ENCODE data around the gene IFT52. TPM values are rescaled to one million over a fixed set of nuclear protein-coding genes. Genes with fewer than 3 reads are reported as not detected.
A peak's percentile ranks its signal among the peaks of the same experiment; 100 is the strongest.
"Not testable (repeated sequence)": the region's sequence is repeated elsewhere in the genome, so short reads cannot be mapped to it uniquely, and the experiment has no call there.

IFT52 gene
- total RNA-seq, 2 donors from 2014 or later: 26.7 to 30.1 TPM

DNA sequence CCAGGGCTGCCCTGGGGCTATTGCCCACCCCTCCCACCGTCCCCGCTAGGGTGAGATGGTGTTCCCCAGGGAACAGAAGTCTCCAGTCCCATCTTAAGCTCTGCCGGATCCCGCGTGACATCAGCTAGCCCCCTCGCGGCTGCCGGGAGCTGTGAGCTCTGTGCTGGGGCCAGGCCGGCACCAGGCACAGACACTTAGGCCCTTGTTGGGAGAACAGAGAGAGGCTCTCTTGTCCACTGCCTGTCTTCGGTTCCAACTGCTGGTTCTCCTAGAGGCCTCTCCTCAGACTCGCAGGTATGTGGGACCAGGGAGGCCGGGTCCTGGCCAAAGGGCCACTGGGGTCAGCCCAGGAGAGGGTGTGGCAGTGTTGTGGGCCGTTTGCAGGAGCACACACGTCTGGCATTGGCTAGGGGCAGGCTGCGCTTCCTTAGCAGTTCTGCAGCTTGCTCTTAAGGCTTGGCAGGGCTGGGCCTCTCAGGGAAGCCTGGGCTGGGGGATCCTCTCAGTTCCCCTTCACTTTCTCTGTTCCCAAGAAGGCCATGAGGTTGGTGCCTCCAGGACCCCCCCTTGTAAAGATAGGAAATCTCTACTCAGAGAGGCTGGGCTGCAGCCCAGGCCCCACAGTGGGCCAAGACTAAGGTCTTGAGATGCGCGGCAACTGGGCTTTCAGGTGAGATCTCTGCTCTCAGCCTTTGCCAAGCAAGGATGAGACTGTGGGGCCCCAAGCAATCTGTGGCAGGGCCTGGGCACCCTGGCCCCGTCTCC is 25.6 kb upstream of the IFT52 start:
- DNase-seq (ENCODE audit: low spot score): peak; percentile 72
- intact Hi-C loops (cut with DNase I): no loop called here

DNA sequence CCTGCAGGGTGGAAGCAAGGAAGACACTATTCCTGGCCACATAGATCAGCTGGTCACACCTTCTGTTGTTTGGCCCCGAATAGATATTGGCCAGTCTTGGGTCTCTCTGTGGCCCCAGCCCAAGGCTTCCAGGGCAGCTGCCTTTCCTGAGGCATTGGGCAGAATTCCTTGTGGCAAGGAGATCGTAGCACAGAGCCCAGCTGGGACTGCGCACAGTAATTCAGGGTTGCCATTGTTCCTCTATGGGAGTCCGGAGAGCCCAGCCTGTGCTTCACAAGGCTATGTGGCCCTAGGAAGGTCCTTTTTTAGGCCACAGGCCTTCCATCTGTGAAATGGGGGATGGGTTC is 25.0 kb upstream of the IFT52 start:
- intact Hi-C loops (cut with DNase I): no loop called here
- peak; percentile 20 for DNase-seq (ENCODE audit: low spot score)

DNA sequence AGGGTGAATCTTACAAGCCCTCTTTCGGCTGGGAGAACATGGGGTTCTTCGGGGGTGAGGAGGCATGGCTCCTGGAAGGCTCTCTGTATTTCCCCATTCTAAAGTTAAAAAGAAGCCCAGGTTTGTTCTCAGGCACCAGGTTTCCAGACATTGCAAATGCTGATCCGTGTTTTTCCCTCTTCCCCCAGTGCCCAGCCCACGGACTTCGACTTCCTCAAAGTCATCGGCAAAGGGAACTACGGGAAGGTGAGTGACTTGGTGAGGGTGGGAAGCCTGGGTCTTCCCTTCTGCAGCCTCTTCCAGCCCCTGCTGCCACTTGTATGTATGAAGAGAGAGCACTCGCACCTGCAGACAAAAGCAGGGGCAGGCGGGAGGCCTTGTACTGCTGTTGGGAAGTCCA is 23.3 kb upstream of the IFT52 start:
- intact Hi-C loops (cut with DNase I): no loop called here
- peak; percentile 22 for DNase-seq (ENCODE audit: low spot score)

DNA sequence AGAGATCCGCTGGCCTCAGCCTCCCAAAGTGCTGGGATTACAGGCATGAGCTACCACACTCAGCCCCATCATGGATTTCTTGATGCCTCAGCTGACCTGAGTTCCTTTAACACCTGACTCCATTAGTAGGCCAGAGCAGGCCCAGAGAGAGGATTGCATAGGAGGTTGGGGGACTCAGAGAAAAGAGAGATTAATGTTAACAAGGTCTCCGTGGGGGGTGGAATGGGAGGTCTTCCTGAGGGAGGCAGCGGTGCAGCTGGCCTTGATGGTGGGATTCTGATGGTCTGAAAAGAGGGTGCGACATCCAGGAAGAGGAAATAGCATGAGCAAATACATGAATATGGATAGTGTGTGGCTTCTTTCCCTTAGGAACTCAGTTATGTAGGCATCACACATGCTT is 22.0 kb upstream of the IFT52 start:
- DNase-seq (ENCODE audit: low spot score): peak; percentile 35

DNA sequence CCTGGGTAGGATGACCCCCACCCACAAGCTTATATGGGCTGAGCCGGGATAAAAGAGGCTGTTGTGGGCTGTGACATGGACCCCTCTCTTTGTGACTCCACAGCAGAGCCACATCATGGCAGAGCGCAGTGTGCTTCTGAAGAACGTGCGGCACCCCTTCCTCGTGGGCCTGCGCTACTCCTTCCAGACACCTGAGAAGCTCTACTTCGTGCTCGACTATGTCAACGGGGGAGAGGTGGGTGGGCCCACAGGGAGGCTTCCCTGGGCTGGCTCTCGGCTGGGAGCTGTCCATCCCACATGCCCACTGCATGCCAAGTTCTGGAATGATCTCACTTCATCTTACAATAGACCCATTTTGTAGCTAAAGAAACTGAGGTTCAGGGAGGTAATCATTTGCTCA is 21.5 kb upstream of the IFT52 start:
- intact Hi-C loops (cut with DNase I): no loop called here
- peak; percentile 50 for DNase-seq (ENCODE audit: low spot score)

More for the DNA sequence above, 22.0 kb upstream of the IFT52 start:
- intact Hi-C loops (cut with DNase I): no loop called here

DNA sequence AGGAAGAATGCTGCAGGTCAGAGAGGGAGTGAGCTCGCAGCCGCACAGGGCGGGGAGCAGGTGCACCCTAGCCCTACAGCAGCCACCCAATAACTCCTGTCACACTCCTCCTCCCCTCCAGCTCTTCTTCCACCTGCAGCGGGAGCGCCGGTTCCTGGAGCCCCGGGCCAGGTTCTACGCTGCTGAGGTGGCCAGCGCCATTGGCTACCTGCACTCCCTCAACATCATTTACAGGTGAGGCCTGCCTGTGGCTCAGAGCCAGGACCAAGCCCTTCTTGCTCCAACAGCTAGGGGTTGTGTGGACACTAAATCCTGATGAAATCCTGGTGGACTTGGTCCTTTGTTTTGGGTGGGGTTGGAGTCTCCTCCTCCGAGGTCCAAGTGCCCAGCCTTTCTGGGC is 20.2 kb upstream of the IFT52 start:
- peak; percentile 48 for DNase-seq (ENCODE audit: low spot score)
- intact Hi-C loops (cut with DNase I): no loop called here

DNA sequence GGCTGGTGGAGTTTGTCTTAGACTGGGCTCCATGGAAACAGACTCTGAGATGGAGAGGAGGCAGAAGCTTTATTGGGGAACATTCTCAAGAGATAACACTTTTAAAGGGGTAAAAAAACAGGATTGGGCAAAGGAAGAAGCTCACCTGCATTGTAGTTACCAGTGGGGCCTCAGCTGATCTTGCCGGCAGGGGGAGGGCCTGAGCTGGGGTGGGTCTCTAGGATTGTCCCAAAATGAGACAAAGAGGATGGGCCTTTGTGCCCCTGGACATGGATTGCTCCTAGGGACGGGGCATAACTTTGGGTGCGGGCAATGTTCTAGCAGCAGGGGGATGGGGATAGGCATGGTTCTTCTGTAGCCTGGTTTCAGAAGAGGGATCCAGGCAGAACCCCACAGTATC is 19.4 kb upstream of the IFT52 start:
- peak; percentile 28 for DNase-seq (ENCODE audit: low spot score)
- intact Hi-C loops (cut with DNase I): no loop called here

DNA sequence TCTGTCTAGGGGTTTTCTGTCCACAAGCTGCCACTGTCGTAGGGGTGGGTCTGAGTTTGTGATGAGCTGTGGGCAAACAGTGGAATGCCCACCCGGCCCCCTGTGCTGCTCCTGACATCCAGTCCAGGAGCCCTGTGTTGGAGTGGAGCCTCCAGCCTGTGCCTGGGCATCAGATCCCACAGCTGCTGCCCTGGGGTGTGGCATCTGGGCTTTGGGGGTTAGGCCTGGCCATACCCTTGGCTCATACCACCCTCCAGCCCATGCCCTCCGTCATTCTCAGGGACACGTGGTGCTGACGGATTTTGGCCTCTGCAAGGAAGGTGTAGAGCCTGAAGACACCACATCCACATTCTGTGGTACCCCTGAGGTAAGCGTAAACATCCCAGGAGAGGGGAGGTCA is 19.0 kb upstream of the IFT52 start:
- DNase-seq (ENCODE audit: low spot score): peak; percentile 71
- intact Hi-C loops (cut with DNase I): no loop called here

DNA sequence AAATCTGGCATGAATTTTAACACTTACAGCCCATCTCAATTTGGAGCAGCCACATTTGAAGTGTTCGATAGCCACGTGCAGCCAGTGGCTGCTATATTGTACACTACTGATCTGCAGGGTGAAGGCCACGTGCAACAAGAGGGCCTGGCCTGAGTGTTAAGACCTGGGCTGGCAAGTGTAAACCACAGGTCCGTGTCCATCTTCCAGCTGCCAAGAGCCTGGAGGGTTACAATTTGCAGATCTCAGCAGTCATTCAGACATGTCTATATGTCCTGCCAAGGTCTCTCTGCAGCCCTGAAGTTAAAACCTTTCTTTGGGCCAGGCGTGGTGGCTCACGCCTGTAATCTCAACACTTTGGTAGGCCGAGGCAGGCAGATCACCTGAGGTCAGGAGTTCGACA is 17.8 kb upstream of the IFT52 start:
- peak; percentile 37 for DNase-seq (ENCODE audit: low spot score)
- intact Hi-C loops (cut with DNase I): no loop called here

DNA sequence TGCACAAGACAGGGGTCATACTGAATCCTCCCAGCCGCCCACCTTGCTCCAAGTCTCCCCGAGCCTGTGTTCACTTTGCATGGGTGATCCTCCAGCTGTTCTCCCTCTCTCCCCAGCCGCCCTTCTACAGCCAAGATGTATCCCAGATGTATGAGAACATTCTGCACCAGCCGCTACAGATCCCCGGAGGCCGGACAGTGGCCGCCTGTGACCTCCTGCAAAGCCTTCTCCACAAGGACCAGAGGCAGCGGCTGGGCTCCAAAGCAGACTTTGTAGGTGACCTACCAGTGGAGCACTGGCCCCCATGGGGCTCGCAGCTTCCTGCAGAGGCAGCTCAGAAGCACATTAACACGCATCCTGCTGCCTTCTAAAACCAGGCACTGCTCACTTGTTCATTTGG is 14.6 kb upstream of the IFT52 start:
- peak; percentile 70 for DNase-seq (ENCODE audit: low spot score)
- intact Hi-C loops (cut with DNase I): no loop called here

DNA sequence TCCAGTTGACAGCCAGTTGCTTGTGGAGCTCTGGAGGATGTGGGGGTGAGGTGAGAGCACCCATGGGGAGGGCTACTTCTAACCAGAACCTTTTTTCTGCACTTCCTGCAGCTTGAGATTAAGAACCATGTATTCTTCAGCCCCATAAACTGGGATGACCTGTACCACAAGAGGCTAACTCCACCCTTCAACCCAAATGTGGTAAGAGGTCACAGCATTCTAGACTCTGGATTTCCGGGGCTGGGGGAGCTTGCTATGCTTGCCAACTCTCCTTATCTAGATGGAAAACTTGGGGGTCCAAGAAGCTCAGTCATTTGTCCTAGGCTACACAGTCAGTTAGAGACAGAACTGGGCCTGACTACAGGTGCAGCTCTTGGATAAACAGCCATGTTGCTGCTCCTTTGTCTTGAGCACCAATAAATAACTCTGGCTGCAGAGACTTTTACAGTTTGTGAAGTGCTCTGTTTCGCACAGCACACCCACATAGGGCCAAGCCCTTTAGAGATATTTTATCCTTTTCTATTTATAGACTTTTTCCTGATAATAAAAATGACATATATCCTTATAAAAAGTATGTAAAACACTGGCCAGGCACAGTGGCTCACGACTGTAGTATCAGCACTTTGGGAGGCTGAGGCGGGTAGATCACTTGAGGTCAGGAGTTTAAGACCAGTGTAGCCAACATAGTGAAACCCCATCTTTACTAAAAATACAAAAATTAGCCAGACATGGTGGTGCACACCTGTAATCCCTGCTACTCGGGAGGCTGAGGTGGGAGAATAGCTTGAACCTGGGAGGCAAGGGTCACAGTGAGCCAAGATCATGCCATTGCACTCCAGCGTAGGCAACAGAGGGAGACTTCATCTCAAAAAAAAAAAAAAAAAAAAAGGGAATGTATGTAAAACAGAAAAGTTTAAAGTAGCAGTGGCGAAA is 10.6 kb upstream of the IFT52 start:
- peak; percentile 12 for DNase-seq (ENCODE audit: low spot score)
- intact Hi-C loops (cut with DNase I): no loop called here

DNA sequence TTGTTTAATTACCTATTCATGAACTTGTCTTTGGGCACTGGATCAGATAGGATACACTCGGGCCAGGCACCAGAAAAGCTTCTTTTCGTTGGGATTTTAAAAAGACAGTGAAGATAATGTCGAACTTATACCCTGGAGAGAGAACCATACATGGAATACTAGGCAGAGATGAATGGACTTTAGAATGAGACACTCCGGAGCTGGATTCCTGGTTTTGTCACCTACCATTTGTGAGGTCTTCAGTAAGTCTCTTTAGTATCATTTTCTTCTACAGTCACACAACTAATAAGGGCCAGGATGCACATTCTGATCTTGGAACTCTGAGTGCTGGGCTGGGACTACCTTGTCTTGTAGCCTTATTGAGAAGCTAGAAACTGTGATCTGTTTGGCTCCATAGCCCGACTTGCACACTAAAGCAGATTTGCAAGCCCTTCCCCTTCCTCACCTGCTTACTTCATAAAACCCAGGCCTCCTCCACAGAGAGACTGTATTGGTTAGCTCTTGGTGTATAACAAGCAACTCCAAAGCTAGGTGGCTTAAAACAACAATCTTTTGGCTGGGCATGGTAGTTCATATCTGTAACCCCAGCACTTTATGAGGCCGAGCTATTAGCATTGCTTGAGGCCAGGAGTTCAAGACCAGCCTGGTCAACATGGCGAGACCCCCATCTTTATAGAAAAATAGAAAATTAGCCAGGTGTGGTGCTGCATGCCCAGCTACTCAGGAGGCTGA is 7.4 kb upstream of the IFT52 start:
- no peak for DNase-seq (ENCODE audit: low spot score)
- intact Hi-C loops (cut with DNase I): no loop called here

DNA sequence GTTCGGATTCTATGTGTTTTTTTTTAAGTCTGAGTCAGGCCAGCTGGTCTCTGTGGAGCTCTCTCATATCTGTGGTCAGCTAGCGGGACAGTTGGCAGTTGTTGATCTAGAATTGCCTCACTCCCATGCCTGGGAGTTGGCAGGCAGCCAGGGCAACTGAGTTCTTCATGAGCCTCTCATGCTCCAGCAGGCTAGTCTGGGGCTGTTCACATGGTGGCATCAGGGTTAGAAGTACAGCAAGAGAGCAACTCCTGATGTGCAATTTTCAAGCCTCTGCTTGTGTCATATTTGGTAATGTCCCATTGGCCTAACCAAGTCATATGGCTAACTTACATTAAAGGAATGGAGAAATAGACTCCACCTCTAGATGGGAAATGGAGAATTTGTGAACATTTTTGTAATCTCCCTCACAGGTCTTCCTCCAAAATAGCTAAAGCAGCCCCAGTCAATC is 6.7 kb upstream of the IFT52 start:
- intact Hi-C loops (cut with DNase I): no loop called here

DNA sequence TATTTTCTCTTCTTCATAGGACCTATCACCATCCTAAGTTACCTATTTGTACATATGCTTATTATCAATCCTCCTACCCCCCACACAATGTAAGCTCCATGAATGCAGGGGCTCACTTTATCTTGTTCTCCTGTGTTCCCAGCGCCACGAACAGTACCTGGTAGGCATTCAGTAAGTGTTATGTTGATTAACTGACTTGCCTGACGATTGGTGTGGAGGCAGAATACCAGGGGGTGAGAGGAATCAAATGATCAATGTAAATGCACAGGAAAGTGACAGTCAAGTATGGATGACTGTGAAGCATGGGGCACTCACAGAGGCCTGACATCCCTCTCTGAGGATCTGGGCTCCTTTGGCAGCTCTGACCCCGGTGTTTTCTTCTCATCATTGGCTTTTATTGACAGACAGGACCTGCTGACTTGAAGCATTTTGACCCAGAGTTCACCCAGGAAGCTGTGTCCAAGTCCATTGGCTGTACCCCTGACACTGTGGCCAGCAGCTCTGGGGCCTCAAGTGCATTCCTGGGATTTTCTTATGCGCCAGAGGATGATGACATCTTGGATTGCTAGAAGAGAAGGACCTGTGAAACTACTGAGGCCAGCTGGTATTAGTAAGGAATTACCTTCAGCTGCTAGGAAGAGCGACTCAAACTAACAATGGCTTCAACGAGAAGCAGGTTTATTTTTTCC is 6.1 kb upstream of the IFT52 start:
- intact Hi-C loops (cut with DNase I): no loop called here
- peak; percentile 67 for DNase-seq (ENCODE audit: low spot score)

More for the DNA sequence above, 6.7 kb upstream of the IFT52 start:
- peak; percentile 92 for DNase-seq (ENCODE audit: low spot score)

DNA sequence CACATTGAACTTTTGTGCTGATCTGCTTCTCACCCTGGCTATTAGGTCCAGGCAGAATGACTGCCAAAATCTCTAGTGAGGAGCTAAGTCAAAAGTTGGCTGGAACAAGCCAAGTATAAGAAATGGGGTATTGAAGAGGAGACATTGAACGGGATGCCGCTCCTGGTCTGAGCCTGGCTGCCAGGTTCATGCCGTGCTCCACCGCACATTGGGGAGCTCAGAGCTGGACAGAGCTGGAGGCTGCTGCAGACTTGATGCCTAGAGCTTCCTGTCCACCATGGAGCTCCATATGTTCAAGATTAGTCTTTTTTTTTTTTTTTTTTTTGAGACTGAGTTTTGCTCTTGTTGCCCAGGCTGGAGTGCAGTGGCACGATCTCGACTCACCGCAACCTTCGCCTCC is 4.1 kb upstream of the IFT52 start:
- intact Hi-C loops (cut with DNase I): no loop called here
- no peak for DNase-seq (ENCODE audit: low spot score)

DNA sequence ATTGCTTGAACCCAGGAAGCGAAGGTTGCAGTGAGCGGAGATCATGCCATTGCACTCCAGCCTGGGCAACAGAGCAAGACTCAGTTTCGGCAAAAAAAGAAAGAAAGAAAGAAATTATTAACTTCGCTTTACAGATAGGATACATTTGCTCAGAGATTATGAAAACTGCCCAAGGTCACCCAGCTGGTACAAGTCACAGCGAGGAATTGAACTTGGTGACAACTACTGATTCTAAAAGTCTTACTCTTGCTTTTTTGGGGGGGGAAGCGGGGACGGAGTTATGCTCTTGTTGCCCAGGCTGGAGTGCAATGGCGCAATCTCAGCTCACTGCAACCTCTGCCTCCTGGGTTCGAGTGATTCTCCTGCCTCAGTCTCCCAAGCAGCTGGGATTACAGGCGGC is 2.2 kb upstream of the IFT52 start:
- intact Hi-C loops (cut with DNase I); DNase-seq (ENCODE audit: low spot score): not testable (repeated sequence)

DNA sequence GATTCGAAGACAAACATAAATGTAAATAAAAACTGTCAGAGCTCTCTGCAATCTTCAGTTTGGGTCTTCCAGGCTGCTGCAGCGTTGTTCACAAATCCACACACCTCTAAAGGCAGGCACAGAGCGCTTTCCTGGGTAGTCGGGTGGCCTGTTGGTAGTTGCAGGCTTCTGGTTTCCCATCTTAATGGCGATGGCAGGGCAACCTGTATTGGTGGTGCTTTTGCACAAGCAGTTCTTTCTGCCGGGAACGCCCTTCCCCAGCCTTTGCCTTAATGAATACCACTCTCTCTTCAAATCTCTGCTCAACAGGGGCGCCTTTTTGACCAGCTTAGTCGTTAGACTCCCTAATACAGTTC is 723 bp upstream of the IFT52 start:
- DNase-seq (ENCODE audit: low spot score): no peak
- intact Hi-C loops (cut with DNase I): no loop called here

DNA sequence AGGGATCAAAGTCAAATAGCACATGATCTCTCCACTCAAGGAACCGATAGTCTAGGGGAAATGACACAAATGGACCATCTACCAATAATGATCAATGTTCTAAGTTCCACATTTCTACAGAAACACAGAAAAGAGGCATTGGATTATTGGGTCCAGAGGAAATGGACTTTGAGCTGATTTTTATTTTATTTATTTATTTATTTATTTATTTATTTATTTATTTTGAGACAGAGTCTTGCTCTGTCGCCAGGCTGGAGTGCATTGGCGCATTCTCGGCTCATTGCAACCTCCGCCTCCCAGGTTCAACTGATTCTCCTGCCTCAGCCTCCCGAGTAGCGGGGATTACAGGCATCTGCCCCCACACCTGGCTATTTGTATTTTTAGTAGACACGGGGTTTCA is 11.2 kb downstream of the IFT52 start:
- intact Hi-C loops (cut with DNase I): not testable (repeated sequence)

DNA sequence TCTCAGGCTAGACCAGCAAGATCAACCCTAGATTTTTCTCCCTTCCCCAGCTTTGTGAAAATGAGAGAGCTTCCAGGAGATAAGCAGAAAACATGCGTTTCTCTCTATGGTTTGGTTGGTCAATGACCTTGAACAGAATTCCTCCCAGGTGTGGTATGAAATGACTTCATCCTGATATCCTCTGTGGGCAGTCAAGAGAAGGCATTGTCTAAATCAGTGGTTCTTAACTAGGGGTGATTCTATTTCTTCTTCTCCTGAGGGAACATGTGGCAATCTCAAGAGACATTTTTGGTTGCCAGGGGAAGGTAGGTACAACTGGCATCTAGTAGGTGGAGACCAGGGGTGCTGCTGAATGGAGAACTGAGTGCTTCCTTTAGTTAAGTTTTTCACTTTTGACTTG is 12.4 kb downstream of the IFT52 start:
- intact Hi-C loops (cut with DNase I): no loop called here
- no peak for DNase-seq (ENCODE audit: low spot score)

More for the DNA sequence above, 11.2 kb downstream of the IFT52 start:
- DNase-seq (ENCODE audit: low spot score): not testable (repeated sequence)
